Coronary artery (tissue), 2 donors: ENCODE measurements around the gene COL5A2.

ENCODE experiments used
- DNase-seq: peaks from one replicate; pipeline ENCODE4 v3.0.0-alpha.2; 2017; ENCODE audit warnings: low spot score
- H3K27ac ChIP-seq, 2 donors: fragments of 200-600 bp; sonication (generic); one replicate each; pipeline ENCODE4 v1.5.1; 2016 to 2019
- H3K4me3 ChIP-seq: fragments of 200-600 bp; sonication (generic); 2 replicates; pipeline ENCODE4 v1.5.1; 2016; ENCODE audit warnings: mild to moderate bottlenecking, moderate library complexity
- CTCF ChIP-seq: fragments of 200-600 bp; sonication (generic); IDR thresholded peaks from one replicate; pipeline ENCODE4 v1.5.1; 2019; ENCODE audit warnings: antibody characterized with exemption

The COL5A2 gene

GRCh38 chr2:189217051-189217450 is 37.5 kb upstream of the COL5A2 start:
- no peak for TF ChIP-seq CTCF
- Histone ChIP-seq H3K27ac (no peak overlapping the region), H3K4me3 (no peak overlapping the region)
- DNase-seq, result no peak

GRCh38 chr2:189214484-189214883 is 34.9 kb upstream of the COL5A2 start:
- Histone ChIP-seq H3K27ac (no peak overlapping the region), H3K4me3 (no peak overlapping the region)
- no peak for TF ChIP-seq CTCF
- no peak for DNase-seq

- Histone ChIP-seq H3K27ac (no peak overlapping the region), H3K4me3 (no peak overlapping the region)
- no peak for DNase-seq
- no peak for TF ChIP-seq CTCF
These were observed 33.7 kb upstream of the COL5A2 start for GRCh38 chr2:189213250-189213649.

- peak; percentile 76 for DNase-seq
- Histone ChIP-seq H3K4me3 (peak overlapping the region; percentile 67), H3K27ac (peak overlapping the region; percentile 66 to 92)
- TF ChIP-seq CTCF, result no peak
These were observed 30.9 kb upstream of the COL5A2 start for GRCh38 chr2:189210250-189211087.

- H3K27ac ChIP-seq, result peak overlapping the region; percentile 66 to 73
- no peak overlapping the region for H3K4me3 ChIP-seq
- DNase-seq, result no peak
- no peak for TF ChIP-seq CTCF
These were observed 28.7 kb upstream of the COL5A2 start for GRCh38 chr2:189208254-189208653.

GRCh38 chr2:189204322-189204941 is 24.9 kb upstream of the COL5A2 start:
- TF ChIP-seq CTCF, result no peak
- no peak overlapping the region for H3K27ac ChIP-seq
- no peak for DNase-seq
- no peak overlapping the region for H3K4me3 ChIP-seq
